ENCODE data around the gene IGSF9B. TPM values are rescaled to one million over a fixed set of nuclear protein-coding genes. Genes with fewer than 3 reads are reported as not detected.

Gene IGSF9B
- polyA plus RNA-seq, 1 experiment, result 0.05 TPM

GRCh38 chr11:133978794-133979193 lies 22.0 kb upstream of the IGSF9B start:
- POLR2A ChIA-PET, result no interaction called here
- Histone ChIP-seq H3K27me3 (ENCODE audit: control insufficient read depth, insufficient read depth, low read length) (peaks cover 3% of the 10 kb centered on the region; the same call in 1 of the 2 replicates), H3K36me3 (ENCODE audit: control insufficient read depth, insufficient read depth, low read length) (no peaks in the 10 kb centered on the region), H3K4me3 (ENCODE audit: low read depth, low read length) (no peak overlapping the region)
- no peak for TF ChIP-seq CTCF (IDR thresholded peaks at IDR 0.05; ENCODE audit: insufficient read depth, low read depth, low read length)
- CTCF ChIA-PET, result no interaction called here
- DNase-seq (ENCODE audit: low read depth), result no peak

GRCh38 chr11:133977067-133977677 lies 20.4 kb upstream of the IGSF9B start:
- POLR2A ChIA-PET, result no interaction called here
- no peaks in the 10 kb centered on the region for H3K36me3 ChIP-seq (ENCODE audit: control insufficient read depth, insufficient read depth, low read length)
- no peak for DNase-seq (ENCODE audit: low read depth)
- CTCF ChIA-PET, result no interaction called here
- H3K4me3 ChIP-seq (ENCODE audit: low read depth, low read length), result no peak overlapping the region
- H3K27me3 ChIP-seq (ENCODE audit: control insufficient read depth, insufficient read depth, low read length), result peaks cover 3% of the 10 kb centered on the region; the same call in 1 of the 2 replicates
- no peak for TF ChIP-seq CTCF (IDR thresholded peaks at IDR 0.05; ENCODE audit: insufficient read depth, low read depth, low read length)

GRCh38 chr11:133975488-133975849 lies 18.7 kb upstream of the IGSF9B start:
- no peak for TF ChIP-seq CTCF (IDR thresholded peaks at IDR 0.05; ENCODE audit: insufficient read depth, low read depth, low read length)
- no peak for DNase-seq (ENCODE audit: low read depth)
- Histone ChIP-seq H3K27me3 (ENCODE audit: control insufficient read depth, insufficient read depth, low read length) (peaks cover 3% of the 10 kb centered on the region; the same call in 1 of the 2 replicates), H3K4me3 (ENCODE audit: low read depth, low read length) (no peak overlapping the region), H3K36me3 (ENCODE audit: control insufficient read depth, insufficient read depth, low read length) (no peaks in the 10 kb centered on the region)
- ChIA-PET CTCF (no interaction called here), POLR2A (no interaction called here)

GRCh38 chr11:133974836-133975487 lies 18.2 kb upstream of the IGSF9B start:
- CTCF ChIA-PET, result no interaction called here
- DNase-seq (ENCODE audit: low read depth), result no peak
- TF ChIP-seq CTCF (IDR thresholded peaks at IDR 0.05; ENCODE audit: insufficient read depth, low read depth, low read length), result no peak
- POLR2A ChIA-PET, result no interaction called here
- no peak overlapping the region for H3K4me3 ChIP-seq (ENCODE audit: low read depth, low read length)
- peaks cover 3% of the 10 kb centered on the region; the same call in 1 of the 2 replicates for H3K27me3 ChIP-seq (ENCODE audit: control insufficient read depth, insufficient read depth, low read length)
- no peaks in the 10 kb centered on the region for H3K36me3 ChIP-seq (ENCODE audit: control insufficient read depth, insufficient read depth, low read length)

- Histone ChIP-seq H3K4me3 (ENCODE audit: low read depth, low read length) (no peak overlapping the region), H3K36me3 (ENCODE audit: control insufficient read depth, insufficient read depth, low read length) (no peaks in the 10 kb centered on the region), H3K27me3 (ENCODE audit: control insufficient read depth, insufficient read depth, low read length) (peaks cover under 1% of the 10 kb centered on the region; the same call in 1 of the 2 replicates)
- no peak for TF ChIP-seq CTCF (IDR thresholded peaks at IDR 0.05; ENCODE audit: insufficient read depth, low read depth, low read length)
- POLR2A ChIA-PET, result no interaction called here
- CTCF ChIA-PET, result no interaction called here
- no peak for DNase-seq (ENCODE audit: low read depth)
These were observed 15.1 kb upstream of the IGSF9B start for GRCh38 chr11:133971881-133972280.

Measured in BJ (cell line).